Endometrium (tissue), 2 donors: ENCODE results near the gene USP48.
"Not testable (repeated sequence)": the region's sequence is repeated elsewhere in the genome, so short reads cannot be mapped to it uniquely, and the experiment has no call there.

Experiments
- FAIRE-seq: peaks from 2 replicates; lab custom pipeline; 2012; peaks lifted over from hg19 to GRCh38; lab: Jason Lieb, UNC
- donor health status: control.
- donor health status: control.

Gene USP48

GRCh38 chr1:21634806-21635535, 148.0 kb downstream of the USP48 start:
- FAIRE-seq = no peak

GRCh38 chr1:21633992-21634805, 148.8 kb downstream of the USP48 start:
- FAIRE-seq = no peak

DNA sequence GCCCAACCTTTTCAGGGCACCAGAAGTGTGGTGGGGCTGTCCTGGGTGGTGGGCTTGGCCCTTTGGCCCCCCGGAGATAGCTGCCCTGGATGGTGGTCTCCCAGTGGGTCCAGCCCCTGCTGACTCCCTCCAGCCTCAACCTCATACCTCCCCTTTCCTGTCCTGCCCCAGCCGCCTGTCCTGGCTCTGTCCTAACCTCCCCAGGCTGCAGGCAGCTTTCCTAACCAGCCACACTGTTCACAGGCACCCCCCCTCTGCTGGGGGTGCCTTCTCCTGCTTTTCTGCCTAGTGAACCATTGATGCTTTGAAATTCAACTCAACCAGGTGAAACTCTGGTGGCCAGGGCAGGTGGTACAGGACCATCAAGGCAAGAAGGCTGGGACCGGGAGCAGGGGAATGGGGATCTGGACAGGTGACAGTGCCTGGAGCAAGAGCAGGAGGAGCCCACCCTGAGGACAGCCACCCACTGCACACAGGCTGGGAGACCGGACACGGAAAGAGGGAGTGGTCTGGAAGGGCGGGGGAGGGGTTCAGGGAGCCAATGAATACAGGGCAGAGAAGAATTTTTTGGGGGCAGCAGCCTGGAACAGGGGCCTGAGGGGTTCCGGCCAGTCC, 149.7 kb downstream of the USP48 start:
- no peak for FAIRE-seq

DNA sequence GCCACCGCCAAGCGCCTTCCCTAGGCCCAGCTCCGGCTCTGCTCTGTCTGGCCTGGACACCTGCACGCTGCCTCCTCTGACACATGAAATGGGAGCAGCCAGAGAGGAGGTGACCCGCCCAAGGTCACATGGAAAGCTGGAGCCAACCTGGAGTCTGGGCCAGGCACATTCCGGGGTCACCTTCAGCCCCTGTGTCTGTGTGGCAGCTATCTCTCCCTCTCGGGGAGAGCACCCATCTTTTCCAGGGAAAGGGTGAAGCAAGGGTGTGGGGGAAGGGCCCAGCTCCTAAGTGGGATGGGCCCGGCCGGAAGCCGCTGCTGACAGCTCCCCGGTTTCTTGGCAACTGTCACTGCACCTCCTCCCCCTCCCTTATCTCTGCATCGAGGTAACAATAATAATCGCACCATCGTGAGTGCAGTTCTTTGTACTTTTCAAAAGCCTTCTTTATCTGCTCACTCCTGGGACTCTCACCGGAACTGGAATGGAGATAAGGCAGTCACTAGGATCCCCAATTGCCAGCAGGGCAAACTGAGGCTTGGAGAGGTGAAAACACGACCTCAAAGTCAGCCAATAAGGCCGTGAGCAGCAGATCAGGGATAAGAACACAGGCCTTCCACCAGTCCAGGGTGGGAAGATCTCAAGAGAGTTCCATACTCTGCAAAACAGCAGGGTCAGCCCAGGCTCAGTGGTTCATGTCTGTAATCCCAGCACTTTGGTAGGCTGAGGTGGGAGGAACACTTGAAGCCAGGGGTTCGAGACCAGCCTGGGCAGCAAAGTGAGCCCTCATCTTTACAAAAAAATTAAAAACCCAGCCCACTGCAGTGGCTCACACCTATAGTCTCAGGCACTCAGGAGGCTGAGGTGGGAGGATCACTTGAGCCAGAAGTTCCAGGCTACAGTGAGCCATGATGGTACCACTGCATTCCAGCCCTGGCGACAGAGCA, 150.7 kb downstream of the USP48 start:
- FAIRE-seq = no peak

GRCh38 chr1:21631590-21631943, 151.4 kb downstream of the USP48 start:
- FAIRE-seq = not testable (repeated sequence)

DNA sequence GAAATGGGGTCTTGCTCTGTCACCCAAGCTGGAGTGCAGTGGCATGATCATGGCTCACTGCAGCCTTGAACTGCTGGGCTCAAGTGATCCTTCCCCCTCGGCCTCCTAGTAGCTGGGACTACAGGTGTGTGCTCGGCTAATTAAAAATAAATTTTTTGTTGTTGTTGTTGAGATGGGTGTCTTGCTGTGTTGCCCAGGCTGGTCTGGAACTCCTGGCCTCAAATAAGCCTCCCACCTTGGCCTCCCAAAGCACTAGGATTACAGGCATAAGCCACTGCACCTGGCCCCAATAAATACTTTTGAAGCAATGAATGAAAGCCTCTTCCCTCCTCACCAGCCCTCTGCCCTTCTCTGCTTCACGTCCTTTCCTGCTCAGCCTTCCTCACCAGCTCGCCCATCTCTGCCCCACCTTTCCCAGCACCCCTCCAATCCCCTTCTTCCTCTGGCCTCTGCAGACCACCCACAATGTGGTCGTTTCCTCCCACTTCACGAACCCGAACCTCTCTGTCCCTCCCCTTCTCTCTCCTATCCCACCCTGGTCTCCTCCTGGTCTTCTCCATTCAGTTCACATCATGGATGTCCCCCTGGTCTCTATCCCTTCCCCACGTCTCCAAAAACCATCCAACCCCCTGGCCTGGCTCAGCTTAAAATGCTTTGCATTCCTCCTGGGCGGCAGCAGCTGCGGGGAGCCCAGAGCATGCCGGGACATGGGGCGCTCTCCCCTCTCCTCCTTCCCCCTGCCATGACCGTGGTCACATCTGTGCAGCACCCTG, 152.2 kb downstream of the USP48 start:
- no peak for FAIRE-seq

DNA sequence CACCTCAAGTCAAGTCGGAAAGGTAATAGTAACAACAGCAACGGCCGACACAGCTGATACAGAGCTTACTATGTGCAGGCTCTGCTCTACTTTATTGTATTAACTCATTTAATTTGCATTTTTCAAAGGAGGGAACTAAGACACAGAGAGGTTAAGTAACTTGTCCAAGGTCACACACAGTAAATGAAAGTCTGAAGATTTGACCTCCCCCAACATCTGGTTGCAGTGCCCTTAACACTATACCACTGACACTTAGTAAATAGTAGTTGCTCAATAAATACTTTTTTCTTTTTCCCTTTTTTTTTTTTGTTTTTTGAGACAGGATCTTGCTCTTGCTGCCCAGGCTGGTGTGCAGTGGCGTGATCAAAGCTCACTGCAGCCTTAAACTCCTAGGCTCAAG, 153.0 kb downstream of the USP48 start:
- FAIRE-seq = no peak

GRCh38 chr1:21628798-21629393, 154.1 kb downstream of the USP48 start:
- FAIRE-seq = no peak
